HG03439 (cell line): ENCODE results near the gene ANKRD7.

ENCODE experiments used
- ATAC-seq: cut with Tn5 transposase; IDR thresholded peaks from one replicate; pipeline ENCODE4 v1.9.1; 2021; ENCODE audit warnings: mild to moderate bottlenecking, moderate library complexity; ENCODE audit not compliant: unreplicated experiment

ANKRD7 gene, protein sequence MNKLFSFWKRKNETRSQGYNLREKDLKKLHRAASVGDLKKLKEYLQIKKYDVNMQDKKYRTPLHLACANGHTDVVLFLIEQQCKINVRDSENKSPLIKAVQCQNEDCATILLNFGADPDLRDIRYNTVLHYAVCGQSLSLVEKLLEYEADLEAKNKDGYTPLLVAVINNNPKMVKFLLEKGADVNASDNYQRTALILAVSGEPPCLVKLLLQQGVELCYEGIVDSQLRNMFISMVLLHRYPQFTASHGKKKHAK

DNA sequence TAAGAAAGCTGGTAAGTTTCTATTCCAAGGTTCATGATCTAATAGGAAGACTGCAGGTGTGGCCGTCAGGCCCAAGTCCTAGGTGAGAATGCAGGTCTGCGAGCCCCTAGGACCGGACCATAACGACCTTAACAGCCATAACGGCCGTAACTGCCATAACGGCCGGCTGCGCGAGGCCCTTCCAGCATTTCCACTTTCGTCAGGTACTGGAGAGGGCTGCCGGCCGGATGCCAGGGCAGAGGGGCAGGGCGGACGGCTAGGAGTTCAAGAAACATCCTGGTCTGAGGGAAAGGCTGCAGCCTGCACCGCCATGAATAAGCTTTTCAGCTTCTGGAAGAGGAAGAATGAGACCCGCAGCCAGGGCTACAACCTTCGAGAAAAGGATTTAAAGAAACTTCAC lies at the start of gene ANKRD7:
ANKRD7 (plus strand) TSS at position 184 of the 400 bp plus-strand sequence; CDS start at position 311, 127 bp downstream.
- ATAC-seq: no peak

DNA sequence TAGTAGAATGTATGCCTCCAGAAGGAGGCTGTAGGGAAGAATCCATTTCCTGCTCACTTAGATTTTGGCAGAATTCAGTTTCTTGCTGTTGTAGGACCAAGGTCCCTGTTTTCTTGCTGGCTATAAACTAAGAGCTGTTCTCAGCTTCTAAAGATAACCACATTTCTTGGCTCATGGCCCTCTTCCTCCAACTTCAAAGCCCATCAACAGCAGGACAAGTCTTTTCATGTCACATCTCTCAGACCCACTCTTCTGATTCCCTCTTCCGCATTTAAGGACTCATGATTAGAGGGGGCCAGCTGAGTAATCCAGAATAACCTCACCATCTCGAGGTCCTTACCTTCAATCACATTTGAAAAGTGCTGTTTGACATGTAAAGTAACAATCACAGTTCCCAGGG lies 48.8 kb upstream of the ANKRD7 start:
- ATAC-seq: no peak

DNA sequence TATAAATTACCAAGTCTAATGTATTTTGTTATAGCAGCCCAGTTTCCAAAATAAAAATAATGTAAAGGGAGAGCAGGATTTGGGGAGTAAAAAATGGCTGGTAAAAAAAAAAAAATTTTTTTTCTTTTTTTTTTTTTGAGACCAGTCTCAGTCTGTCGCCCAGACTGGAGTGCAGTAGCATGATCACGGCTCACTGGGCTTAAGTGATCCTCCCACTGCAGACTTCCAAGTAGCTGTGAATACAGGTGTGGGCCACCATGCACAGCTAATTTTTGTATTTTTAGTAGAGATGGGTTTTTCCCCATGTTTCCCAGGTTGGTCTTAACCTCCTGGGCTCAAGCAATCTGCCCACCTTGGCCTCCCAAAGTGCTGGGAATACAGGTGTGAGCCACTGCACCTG lies 45.3 kb upstream of the ANKRD7 start:
- no peak for ATAC-seq

DNA sequence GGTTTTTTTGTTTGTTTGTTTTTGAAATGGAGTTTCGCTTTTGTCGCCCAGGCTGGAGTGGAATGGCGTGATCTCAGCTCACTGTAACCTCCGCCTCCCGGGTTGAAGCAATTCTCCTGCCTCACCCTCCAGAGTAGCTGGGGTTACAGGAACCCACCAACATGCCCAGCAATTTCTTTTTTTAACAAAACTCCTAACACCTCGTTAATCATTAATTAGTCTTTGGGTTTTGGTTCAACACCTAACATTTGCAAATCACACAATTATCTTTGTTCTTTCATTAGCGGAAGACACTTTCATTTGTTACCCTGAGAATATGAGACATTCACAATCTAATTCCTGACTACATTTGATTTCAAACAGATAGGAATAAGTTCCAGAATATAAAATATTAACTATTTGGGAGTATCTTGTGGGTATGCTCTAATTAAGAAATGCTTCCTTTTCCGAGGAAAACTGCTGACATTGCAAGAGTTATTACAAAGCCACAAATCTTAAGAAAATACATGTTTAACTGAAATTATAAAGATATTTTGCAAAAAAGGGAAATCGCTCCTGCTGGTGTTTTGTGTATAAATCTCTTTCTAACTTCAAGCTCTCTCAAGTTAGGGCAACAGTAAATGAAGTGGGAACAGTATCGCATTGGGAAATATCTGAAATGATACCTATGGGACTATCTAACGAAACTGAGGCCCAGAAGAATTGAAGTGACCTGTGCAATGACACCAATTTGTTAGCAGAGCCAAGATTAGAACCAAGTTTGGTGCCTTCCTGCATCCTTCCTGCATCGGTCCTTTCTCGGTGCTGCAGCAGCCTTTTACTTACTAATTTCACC lies 41.7 kb upstream of the ANKRD7 start:
- peak; percentile 1 for ATAC-seq

DNA sequence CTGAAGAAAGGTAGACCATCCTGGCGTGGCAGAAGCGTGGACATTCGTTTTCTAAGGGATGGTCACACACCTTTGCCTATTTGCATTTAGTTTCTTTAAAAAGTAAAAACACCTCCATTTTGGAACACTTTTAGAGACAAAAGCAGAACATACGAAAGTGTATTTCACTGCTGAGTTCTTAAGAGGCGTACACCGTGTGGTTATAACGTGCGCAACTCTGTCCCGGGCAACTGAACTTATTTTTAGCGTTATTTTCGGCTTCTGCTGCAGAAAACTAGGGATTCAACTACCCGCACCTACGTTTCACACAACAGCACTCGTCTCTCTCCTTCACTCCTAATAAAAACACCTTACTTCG lies 41.1 kb upstream of the ANKRD7 start:
- ATAC-seq: peak; percentile 1

DNA sequence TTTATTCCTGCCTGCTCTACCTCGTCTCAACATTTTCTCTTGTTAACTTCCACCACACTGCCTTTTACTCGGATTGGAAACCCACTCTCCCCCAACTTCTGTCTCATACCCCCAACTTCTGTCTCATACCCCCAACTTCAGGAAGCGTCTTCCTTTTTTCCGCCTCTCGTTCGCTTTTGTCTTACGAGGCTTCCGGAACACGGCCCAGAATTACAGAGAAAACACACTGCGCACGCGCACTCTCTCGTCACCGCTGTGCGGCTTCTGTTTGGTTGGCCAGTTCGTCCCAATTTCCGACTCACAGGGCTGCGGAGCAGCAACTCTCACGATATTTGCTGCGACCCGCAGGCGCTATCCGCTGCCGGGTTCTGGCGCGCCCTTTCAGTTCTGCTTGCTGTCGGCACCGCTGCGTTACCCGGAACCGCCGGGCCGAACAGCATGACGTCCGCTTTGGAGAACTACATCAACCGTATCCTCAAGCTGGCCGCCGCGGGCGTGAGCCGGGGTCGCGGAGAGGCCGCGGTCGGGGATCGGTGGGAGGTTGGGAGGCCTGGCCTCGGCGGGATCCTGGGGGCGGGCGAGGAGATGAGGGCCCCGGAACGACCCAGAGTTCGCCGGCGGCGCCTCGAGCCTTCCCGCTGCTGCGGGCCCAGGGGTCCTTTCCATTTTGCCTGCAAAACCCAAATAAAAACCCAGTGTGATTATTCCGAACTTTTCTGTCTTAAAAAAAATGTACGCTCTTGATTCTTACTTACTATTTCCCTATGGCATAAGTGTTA lies 40.5 kb upstream of the ANKRD7 start, which contains the start of gene LSM8:
LSM8 (plus strand) TSS at position 379 of the 779 bp plus-strand sequence; CDS start at position 439, 60 bp downstream.
- ATAC-seq: peak; percentile 98

DNA sequence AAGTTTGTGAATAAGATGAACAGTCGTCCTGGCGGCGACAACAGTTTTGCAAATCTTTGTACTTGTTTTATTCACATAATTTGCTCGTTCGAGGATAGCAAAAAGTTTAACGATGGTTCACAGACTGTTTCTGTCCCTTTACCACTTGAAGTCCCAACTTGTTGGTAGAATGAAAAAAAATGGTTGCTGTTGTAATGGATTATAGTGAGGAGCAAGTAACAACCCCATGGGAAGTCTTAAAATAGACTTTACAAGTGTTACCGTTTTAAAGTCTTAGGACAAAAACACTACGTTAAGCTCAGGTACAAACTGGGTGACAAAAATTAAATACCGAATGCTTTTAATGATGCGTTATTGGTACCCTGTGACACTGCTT lies 40.0 kb upstream of the ANKRD7 start:
- ATAC-seq: no peak

DNA sequence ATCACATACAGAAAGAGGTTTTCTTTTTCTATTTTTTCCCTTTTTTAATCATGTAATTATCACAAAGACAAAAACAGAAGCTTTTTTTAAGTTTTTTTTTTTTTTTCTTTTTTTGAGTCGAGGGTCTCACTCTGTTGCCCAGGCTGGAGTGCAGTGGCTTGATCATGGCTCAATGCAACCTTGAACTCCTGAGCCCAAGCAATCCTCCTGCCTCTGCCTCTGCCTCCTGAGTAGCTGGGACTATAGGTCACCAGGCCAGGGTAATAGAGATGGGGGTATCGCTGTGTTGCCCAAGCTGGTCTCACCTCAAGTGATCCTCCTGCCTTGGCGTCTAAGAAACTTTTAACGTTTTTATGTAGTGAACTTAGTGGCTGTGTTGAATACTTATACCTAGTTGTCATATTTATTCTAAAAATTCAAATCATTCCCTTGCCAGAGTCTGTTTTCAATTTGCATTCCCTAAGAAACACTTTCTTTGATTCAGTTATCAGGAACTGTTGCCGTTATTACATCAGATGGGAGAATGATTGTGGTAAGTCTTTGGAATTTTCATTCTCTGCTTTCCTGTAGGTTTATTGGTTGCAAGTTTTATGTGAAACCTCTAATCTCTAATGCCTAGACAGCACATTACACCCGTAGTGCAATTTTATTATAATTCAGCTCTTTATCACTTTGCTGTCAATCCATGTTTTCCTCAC lies 39.2 kb upstream of the ANKRD7 start:
- no peak for ATAC-seq

DNA sequence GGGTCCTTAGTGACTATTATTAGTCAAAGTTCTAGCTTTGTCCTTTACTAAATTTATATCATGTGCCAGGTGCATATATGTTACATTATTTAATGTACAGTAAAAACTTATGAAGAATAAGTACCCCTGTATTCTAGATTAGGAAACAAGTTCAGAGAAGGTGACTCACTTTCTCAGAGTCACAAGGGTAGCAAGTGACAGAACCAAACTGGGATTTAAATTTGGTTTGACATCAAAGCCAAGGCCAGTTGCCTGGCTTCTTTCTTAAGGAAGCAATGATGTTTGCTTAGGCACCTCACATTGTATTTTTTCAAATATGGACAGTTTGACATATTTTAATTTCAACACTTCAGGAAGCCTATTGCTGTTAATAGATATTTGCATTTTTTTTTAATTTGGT lies 38.0 kb upstream of the ANKRD7 start:
- no peak for ATAC-seq

DNA sequence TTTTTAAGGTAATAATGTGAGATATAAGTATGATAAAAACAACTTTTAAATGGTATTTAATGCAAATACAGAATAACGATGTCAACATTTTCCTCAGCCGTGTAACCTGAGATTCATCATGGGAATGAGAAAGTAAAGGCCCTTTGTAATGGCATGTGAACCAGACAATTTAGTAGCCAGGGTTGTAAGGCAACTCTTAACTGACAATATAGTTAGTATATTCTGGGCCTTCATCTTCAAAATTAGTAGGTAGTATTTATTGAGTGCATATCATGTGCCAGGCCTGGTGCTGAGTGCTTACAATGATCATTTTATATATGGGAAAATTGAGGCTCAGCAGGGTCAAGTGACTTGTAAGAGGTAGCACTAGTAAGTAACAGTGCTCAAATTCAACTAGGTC lies 29.9 kb upstream of the ANKRD7 start:
- no peak for ATAC-seq

DNA sequence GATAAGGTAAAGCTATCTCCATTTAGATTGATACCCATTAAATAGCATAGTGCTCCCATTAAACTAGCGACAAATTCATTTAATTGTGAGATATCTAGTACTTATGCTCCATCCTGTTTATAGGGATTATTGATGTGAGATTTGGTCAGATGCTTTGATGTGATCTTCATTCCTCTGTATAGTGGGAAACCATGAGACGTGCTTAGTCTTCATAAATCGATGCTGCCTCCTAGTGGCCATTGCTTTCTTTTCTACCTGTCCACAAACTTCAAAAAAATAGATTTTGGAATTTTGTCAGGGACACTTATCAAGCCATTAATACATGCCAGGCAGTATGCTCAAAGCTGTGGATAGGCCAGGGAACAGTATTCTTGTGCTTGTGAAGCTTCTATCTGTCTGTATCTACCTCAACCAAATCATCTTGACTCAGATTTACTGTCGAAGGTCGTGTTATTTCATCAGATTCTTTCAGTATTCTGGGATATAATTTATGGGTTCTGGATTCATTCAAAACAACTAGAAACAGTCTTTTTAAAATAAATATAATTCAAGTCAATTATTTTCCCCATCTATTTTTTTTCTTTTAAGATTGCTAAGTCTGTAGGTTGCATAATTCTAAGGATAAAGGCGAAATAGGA lies 28.5 kb upstream of the ANKRD7 start:
- peak; percentile 79 for ATAC-seq

DNA sequence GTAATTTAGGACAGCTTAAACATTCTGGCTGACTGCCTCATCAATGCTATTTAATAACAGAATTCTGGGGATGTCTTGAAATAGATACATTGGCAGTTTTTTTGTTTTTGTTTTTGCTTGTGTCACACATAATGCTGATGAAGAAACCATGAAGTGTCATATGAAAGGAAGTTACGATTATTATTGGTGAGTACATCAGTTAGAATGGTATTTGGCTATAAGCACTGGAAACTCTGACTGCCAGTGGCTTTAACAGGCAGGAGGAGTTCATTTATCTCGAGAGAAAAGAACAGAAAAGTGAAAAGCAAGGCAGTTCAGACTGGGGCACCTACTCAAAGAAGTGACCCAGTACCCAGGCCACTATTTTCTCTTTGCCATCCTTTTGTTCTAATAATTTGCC lies 22.4 kb upstream of the ANKRD7 start:
- ATAC-seq: no peak

DNA sequence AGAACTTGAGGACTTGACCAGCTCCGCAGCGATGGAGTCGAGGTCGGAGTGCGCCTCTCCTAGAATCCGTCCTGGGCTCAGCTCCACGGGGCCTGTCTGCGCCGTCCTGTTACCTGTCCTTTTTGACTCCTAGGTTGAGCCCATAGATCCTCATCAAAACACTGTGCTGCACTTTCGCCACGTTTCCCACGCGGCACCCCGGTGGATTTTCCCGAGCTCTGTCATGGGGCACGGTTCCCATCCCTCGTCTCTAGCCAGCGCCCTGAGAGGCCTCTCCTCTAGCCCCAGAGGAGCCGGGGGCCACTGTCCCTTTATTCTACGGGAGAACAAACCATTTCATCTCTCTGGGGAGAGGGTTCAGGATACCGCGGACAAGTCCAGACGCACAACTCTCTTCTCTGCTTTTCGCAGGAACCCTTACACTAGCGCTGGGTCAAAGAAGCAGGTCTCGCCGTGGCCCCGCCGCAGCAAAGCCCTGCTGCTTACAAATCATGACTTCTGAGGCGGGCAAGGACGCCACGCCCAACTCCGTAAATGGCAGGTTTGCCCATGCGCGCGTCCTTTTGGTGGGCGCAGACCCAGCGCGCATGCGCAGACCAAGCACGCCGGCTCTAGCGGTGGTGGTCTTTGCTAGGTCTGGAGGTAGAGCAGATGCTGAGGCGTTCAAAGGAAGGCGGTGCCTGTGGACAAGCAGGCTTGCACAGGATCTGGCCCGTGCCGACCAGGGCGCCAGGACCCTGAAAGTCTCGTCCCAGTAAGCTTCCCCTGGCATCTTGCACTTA lies 10.3 kb upstream of the ANKRD7 start:
- peak; percentile 97 for ATAC-seq

DNA sequence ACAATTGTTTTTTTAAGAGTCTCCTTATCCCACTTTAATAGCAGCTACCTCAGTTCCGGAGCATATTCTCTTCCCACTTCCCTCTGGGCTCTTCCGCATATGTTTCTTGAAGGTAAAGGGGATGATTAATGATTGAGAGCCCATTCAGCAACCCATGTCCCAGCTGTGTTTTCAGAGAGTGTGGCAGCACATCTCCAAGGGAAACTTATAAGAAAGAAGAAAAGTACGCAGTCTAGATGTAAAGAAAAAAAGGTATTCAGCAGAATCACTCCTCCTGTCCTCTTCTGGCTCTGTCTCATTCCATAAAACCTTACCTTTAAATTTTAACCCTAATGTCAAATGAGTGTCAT lies 9.7 kb upstream of the ANKRD7 start:
- peak; percentile 6 for ATAC-seq

DNA sequence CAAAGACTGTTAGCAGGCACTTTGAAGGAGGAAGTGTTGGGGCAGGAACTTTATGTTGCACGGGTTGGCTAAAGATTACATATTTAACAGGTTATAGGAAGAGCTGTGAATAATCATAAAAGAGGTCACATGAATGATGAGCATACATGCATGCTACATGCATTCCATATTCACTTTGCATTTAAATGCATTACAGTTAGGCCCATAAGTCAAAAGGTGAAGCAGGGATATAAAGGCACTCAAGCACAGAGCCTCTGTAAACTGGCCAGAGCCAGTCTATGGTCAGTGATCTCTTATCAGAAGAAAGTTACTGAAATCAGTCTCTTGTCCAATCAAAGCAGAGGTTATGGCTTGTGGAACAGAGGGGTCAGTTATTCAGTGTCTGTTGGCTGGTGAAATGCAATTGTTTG lies 7.3 kb upstream of the ANKRD7 start:
- no peak for ATAC-seq

DNA sequence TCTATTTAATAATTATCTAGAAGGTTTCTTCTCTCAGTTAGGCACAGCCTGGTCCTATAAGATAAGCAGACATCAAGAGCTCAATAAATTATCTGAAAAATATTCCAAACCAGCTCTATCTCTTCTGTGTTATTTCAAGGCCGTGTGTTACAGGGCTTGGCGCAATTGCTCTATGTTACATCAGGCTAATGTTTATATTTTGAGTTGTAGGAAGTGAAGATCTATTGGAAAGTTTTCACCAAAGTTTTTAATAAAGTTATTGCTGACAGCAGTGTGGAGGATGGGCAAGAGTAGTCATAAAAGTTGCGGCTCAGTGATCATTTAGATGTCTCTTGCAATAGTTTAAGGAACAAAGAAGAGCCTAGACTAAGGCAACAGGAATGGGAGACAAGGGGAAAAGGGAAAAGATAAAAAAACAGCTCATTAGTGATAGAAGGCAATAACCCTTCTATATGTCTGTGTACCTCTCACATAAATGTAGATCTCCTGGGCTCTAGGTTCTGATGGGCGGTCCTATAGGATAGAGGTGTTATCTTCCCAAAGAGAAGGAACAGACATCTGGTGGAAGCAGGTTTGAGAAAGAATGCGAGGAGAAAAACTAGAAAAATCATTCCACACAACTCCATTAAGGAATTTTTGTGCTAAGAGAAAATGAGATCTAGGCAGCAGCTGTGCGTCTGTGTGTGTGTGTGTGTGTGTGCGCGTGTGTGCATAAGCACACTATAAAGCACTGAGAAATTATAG lies 5.9 kb upstream of the ANKRD7 start:
- ATAC-seq: no peak

DNA sequence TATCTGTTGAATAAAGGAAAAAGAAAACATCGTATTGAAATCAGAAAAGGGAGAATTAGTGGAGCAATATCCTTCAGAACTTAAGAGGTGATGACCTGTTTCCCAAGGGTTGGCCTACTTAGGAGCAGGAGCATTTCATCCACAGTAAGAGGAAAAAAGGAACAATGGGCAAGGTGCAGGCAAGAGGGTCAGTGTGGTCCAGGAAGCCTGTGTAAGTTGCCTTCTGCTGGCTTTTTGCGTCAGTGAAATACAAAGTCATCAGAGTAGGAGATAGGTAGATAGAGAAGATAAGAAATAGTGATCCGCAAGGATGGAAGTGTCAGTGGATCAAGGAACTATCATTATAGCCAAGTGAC lies 5.4 kb upstream of the ANKRD7 start:
- ATAC-seq: no peak

DNA sequence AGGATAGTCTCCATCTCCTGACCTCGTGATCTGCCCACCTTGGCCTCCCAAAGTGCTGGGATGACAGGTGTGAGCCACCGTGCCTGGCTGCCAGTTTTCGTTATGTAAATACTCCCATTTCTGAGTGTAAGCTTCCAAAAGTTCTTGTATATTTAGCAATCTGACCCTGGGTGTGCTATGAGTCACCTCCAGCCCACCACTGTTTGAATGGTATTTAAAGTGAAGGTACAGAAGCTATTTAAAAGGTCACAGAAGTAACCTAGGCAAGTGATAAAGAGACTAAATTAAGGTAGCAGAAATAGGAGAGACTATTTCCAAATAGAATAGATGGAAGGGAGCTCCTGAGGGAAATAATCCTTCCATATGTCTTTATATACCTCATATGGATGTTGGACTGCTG lies 3.9 kb upstream of the ANKRD7 start:
- ATAC-seq: no peak

DNA sequence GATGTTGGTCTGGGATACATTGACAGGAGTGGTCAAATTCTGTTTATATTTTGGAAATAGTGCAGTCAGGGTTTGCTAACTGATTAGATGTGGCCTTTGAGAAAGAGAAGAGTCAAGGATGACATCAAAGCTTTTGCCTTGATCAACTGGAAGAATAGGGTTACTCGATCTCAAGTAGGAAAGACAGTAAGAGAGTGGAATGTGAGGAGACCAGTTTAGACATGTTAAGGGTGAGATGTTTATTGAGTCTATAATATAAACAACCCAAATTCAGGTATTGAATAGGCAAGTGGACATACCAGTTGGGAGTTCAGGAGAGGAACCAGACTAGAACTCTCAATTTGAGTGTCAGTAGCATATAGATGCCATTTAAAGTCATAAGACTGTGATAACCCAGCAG lies 1.9 kb upstream of the ANKRD7 start:
- ATAC-seq: no peak
